GM19043 (cell line): ENCODE data around the gene SCGB2A2.

Experiments used
- ATAC-seq: cut with Tn5 transposase; IDR thresholded peaks from one replicate; pipeline ENCODE4 v1.9.1; 2021; ENCODE audit warnings: low read depth; ENCODE audit not compliant: unreplicated experiment

SCGB2A2 gene

GRCh38 chr11:62298975-62299374 is 29.0 kb downstream of the SCGB2A2 start, which contains the start of gene SCGB1D4:
Gene SCGB1D4, minus strand, starts transcription at chr11:62299075. Its CDS starts 65 bp downstream, at chr11:62299010.
- ATAC-seq, result no peak

- ATAC-seq, result no peak
Observed at GRCh38 chr11:62306227-62306626, 36.3 kb downstream of the SCGB2A2 start.

GRCh38 chr11:62307950-62308349 is 38.0 kb downstream of the SCGB2A2 start:
- no peak for ATAC-seq

GRCh38 chr11:62309991-62310390 is 40.0 kb downstream of the SCGB2A2 start:
- ATAC-seq, result no peak

GRCh38 chr11:62315431-62315830 is 45.5 kb downstream of the SCGB2A2 start:
- no peak for ATAC-seq

GRCh38 chr11:62322524-62322923 is 52.6 kb downstream of the SCGB2A2 start:
- no peak for ATAC-seq
